ENCODE results near the gene TBX10. TPM values are rescaled to one million over a fixed set of nuclear protein-coding genes. Genes with fewer than 3 reads are reported as not detected.

The TBX10 gene
- total RNA-seq, 1 experiment from 2014 or later = not detected

- H3K4me3 ChIP-seq (ENCODE audit: low read depth, low read length, poor library complexity, severe bottlenecking) = no peak overlapping the region
- CTCF ChIA-PET = no interaction called here
- POLR2A ChIA-PET (ENCODE audit: low non-redundant PET) = no interaction called here
- H3K9me3 ChIP-seq (ENCODE audit: low read depth, low read length, poor library complexity, severe bottlenecking) = no peaks in the 10 kb centered on the region
- peaks cover 32% of the 10 kb centered on the region for H3K36me3 ChIP-seq (ENCODE audit: insufficient read depth, low read length, poor library complexity, severe bottlenecking)
- H3K27ac ChIP-seq (ENCODE audit: low read depth, low read length, poor library complexity, severe bottlenecking) = no peak overlapping the region
- DNase-seq (ENCODE audit: low spot score) = no peak
- intact Hi-C loops (cut with micrococcal nuclease; ENCODE audit: unreplicated experiment) = no loop called here
- peaks cover 9% of the 10 kb centered on the region for H3K4me1 ChIP-seq (ENCODE audit: insufficient read depth, low read length, poor library complexity, severe bottlenecking)
- no peaks in the 10 kb centered on the region for H3K27me3 ChIP-seq (replicated peaks; ENCODE audit: insufficient read depth, low read depth, low read length, poor library complexity)
- TF ChIP-seq EZH2 (IDR thresholded peaks at IDR 0.05; ENCODE audit: borderline replicate concordance, low read depth, low read length, poor library complexity, severe bottlenecking) = no peak
- no peak for TF ChIP-seq CTCF (conservative IDR thresholded peaks at IDR 0.05; ENCODE audit: low read depth, low read length)
- no TSS peak for BruUV-seq (replicated peaks)
Observed at GRCh38 chr11:67611165-67611564, 28.4 kb downstream of the TBX10 start.

GRCh38 chr11:67610302-67610868 is 29.2 kb downstream of the TBX10 start:
- TF ChIP-seq CTCF (conservative IDR thresholded peaks at IDR 0.05; ENCODE audit: low read depth, low read length) (no peak), EZH2 (IDR thresholded peaks at IDR 0.05; ENCODE audit: borderline replicate concordance, low read depth, low read length, poor library complexity, severe bottlenecking) (no peak)
- H3K27me3 ChIP-seq (replicated peaks; ENCODE audit: insufficient read depth, low read depth, low read length, poor library complexity) = no peaks in the 10 kb centered on the region
- no TSS peak for BruUV-seq (replicated peaks)
- ChIA-PET POLR2A (ENCODE audit: low non-redundant PET) (no interaction called here), CTCF (no interaction called here)
- H3K27ac ChIP-seq (ENCODE audit: low read depth, low read length, poor library complexity, severe bottlenecking) = no peak overlapping the region
- peaks cover 9% of the 10 kb centered on the region for H3K4me1 ChIP-seq (ENCODE audit: insufficient read depth, low read length, poor library complexity, severe bottlenecking)
- H3K36me3 ChIP-seq (ENCODE audit: insufficient read depth, low read length, poor library complexity, severe bottlenecking) = peaks cover 32% of the 10 kb centered on the region
- H3K9me3 ChIP-seq (ENCODE audit: low read depth, low read length, poor library complexity, severe bottlenecking) = no peaks in the 10 kb centered on the region
- no peak for DNase-seq (ENCODE audit: low spot score)
- no peak overlapping the region for H3K4me3 ChIP-seq (ENCODE audit: low read depth, low read length, poor library complexity, severe bottlenecking)
- intact Hi-C loops (cut with micrococcal nuclease; ENCODE audit: unreplicated experiment) = no loop called here

GRCh38 chr11:67609316-67609715 is 30.2 kb downstream of the TBX10 start:
- TF ChIP-seq EZH2 (IDR thresholded peaks at IDR 0.05; ENCODE audit: borderline replicate concordance, low read depth, low read length, poor library complexity, severe bottlenecking) = no peak
- no peak for TF ChIP-seq CTCF (conservative IDR thresholded peaks at IDR 0.05; ENCODE audit: low read depth, low read length)
- Histone ChIP-seq H3K27ac (ENCODE audit: low read depth, low read length, poor library complexity, severe bottlenecking) (no peak overlapping the region), H3K27me3 (replicated peaks; ENCODE audit: insufficient read depth, low read depth, low read length, poor library complexity) (no peaks in the 10 kb centered on the region), H3K4me3 (ENCODE audit: low read depth, low read length, poor library complexity, severe bottlenecking) (no peak overlapping the region), H3K4me1 (ENCODE audit: insufficient read depth, low read length, poor library complexity, severe bottlenecking) (peaks cover 9% of the 10 kb centered on the region), H3K36me3 (ENCODE audit: insufficient read depth, low read length, poor library complexity, severe bottlenecking) (peaks cover 32% of the 10 kb centered on the region), H3K9me3 (ENCODE audit: low read depth, low read length, poor library complexity, severe bottlenecking) (no peaks in the 10 kb centered on the region)
- ChIA-PET CTCF (interaction anchor here (0.8 kb wide), 1 partner anchor 20 kb away, joined by 3 read pairs; the partner anchor contains the start of gene NUDT8), POLR2A (ENCODE audit: low non-redundant PET) (no interaction called here)
- intact Hi-C loops (cut with micrococcal nuclease; ENCODE audit: unreplicated experiment) = no loop called here
- no peak for DNase-seq (ENCODE audit: low spot score)
- BruUV-seq (replicated peaks) = no TSS peak

All from A673 (cell line).